ENCODE results near the gene RIMS1.

The RIMS1 gene

DNA sequence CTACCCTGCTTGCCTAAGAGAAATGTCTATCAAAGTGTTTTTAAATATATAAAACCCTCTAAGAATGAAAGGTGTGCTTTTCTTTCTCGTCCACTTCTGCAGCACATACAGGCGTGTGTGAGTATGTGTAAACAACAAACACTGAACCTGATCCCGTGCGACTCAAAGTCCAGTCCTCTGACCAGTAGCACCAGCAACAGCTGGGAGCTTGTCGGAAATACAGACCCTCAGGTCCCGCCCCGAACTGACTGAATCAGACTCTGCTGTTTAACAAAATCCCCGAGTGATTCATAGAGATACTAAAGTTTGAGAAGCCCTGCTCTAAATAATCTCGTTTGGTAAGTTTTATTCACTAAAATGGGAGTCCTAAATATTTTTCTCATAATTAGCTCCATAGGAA is 527.5 kb downstream of the RIMS1 start:
- peaks cover 6% of the 10 kb centered on the region for H3K27me3 ChIP-seq (ENCODE audit: insufficient read depth, poor library complexity, severe bottlenecking)
- H3K27ac ChIP-seq (replicated peaks): no peak overlapping the region
- H3K4me3 ChIP-seq (replicated peaks; ENCODE audit: insufficient read depth, low read length): no peak overlapping the region
- TF ChIP-seq POLR2AphosphoS5 (IDR thresholded peaks at IDR 0.05; ENCODE audit: low read depth) (no peak), GABPA (IDR thresholded peaks at IDR 0.05; ENCODE audit: low read depth) (no peak), SPI1 (IDR thresholded peaks at IDR 0.05; ENCODE audit: borderline replicate concordance, low read depth) (no peak), CTCF (IDR thresholded peaks at IDR 0.05; ENCODE audit: insufficient read depth, low read length) (no peak)
- TF ChIP-seq, protein P1, sequence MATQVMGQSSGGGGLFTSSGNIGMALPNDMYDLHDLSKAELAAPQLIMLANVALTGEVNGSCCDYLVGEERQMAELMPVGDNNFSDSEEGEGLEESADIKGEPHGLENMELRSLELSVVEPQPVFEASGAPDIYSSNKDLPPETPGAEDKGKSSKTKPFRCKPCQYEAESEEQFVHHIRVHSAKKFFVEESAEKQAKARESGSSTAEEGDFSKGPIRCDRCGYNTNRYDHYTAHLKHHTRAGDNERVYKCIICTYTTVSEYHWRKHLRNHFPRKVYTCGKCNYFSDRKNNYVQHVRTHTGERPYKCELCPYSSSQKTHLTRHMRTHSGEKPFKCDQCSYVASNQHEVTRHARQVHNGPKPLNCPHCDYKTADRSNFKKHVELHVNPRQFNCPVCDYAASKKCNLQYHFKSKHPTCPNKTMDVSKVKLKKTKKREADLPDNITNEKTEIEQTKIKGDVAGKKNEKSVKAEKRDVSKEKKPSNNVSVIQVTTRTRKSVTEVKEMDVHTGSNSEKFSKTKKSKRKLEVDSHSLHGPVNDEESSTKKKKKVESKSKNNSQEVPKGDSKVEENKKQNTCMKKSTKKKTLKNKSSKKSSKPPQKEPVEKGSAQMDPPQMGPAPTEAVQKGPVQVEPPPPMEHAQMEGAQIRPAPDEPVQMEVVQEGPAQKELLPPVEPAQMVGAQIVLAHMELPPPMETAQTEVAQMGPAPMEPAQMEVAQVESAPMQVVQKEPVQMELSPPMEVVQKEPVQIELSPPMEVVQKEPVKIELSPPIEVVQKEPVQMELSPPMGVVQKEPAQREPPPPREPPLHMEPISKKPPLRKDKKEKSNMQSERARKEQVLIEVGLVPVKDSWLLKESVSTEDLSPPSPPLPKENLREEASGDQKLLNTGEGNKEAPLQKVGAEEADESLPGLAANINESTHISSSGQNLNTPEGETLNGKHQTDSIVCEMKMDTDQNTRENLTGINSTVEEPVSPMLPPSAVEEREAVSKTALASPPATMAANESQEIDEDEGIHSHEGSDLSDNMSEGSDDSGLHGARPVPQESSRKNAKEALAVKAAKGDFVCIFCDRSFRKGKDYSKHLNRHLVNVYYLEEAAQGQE (IDR thresholded peaks at IDR 0.05; ENCODE audit: insufficient replicate concordance, low read depth): no peak
- no peak for DNase-seq (ENCODE audit: low read depth in 1 of 2, low spot score in 1 of 2)

DNA sequence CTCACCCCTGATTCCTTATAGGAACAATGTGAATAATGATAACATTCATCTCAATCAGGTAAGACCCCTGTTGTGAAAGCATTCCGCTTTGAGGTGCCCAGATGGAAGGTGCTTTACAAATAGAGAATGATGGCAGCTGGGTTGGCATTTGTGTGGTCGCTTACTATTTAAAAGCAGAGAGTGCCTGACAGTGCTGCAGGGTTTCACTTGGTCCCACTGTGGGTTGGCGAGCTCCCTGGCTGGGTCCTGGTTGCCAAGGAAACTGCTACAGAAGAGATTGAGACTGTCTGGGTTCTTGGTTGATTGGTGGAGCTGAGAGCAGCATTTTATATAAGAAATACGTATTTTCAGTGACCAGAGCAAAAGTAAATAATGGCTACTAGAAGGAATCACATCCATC is 528.3 kb downstream of the RIMS1 start:
- no peak for DNase-seq (ENCODE audit: low read depth in 1 of 2, low spot score in 1 of 2)
- Histone ChIP-seq H3K4me3 (replicated peaks; ENCODE audit: insufficient read depth, low read length) (no peak overlapping the region), H3K27me3 (ENCODE audit: insufficient read depth, poor library complexity, severe bottlenecking) (peaks cover 6% of the 10 kb centered on the region), H3K27ac (replicated peaks) (no peak overlapping the region)
- no peak for TF ChIP-seq CTCF (IDR thresholded peaks at IDR 0.05; ENCODE audit: insufficient read depth, low read length)
- TF ChIP-seq POLR2AphosphoS5 (IDR thresholded peaks at IDR 0.05; ENCODE audit: low read depth): no peak
- TF ChIP-seq GABPA (IDR thresholded peaks at IDR 0.05; ENCODE audit: low read depth): no peak
- no peak for TF ChIP-seq SPI1 (IDR thresholded peaks at IDR 0.05; ENCODE audit: borderline replicate concordance, low read depth)
- TF ChIP-seq, protein P1 (IDR thresholded peaks at IDR 0.05; ENCODE audit: insufficient replicate concordance, low read depth): no peak

DNA sequence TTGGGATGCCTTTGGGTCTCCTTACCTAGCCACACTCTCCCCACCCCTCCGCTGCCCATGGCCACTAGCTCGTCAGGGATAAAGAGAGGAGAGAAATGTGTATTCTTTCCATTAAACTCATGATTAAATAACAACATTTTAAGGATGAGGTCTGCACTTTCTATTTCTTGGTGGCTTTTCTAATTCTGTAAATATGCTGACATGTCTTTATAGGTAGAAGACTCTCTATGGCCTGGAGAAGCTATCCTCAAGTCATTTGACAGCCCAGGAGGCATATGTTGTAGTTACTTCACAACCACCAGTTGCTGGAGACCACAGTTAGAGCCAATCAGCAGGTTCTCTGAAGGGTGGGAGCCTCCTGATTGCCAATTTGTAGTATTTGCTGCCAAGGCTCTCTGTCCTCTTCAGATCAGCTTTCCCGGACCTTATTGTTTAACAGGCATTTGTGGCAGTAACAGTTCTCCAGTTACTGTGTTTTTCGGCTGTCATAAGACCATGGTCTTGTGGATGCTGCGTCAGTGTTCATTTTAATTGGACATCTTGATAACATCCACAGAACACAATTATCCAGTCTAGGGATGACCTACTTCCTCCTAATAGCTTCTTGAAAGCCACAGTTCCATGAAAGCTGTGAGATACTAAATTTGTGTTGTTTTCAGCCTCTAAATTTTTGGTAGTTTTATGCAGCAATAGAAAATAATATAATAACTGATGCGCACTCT is 530.6 kb downstream of the RIMS1 start:
- Histone ChIP-seq H3K27me3 (ENCODE audit: insufficient read depth, poor library complexity, severe bottlenecking) (peaks cover 6% of the 10 kb centered on the region), H3K4me3 (replicated peaks; ENCODE audit: insufficient read depth, low read length) (no peak overlapping the region), H3K27ac (replicated peaks) (no peak overlapping the region)
- TF ChIP-seq POLR2AphosphoS5 (IDR thresholded peaks at IDR 0.05; ENCODE audit: low read depth) (no peak), SPI1 (IDR thresholded peaks at IDR 0.05; ENCODE audit: borderline replicate concordance, low read depth) (no peak), GABPA (IDR thresholded peaks at IDR 0.05; ENCODE audit: low read depth) (no peak), CTCF (IDR thresholded peaks at IDR 0.05; ENCODE audit: insufficient read depth, low read length) (no peak)
- TF ChIP-seq, protein P1 (IDR thresholded peaks at IDR 0.05; ENCODE audit: insufficient replicate concordance, low read depth): no peak
- no peak for DNase-seq (ENCODE audit: low read depth in 1 of 2, low spot score in 1 of 2)
